GM12874 (cell line): ENCODE measurements around the gene MINDY1.

Experiments used
- CTCF ChIP-seq: IDR thresholded peaks from 2 replicates; pipeline ENCODE4 v1.5.1; 2011; ENCODE audit warnings: low read depth, mild to moderate bottlenecking, control low read depth, low read length, moderate library complexity; ENCODE audit not compliant: insufficient read depth

MINDY1 gene

DNA sequence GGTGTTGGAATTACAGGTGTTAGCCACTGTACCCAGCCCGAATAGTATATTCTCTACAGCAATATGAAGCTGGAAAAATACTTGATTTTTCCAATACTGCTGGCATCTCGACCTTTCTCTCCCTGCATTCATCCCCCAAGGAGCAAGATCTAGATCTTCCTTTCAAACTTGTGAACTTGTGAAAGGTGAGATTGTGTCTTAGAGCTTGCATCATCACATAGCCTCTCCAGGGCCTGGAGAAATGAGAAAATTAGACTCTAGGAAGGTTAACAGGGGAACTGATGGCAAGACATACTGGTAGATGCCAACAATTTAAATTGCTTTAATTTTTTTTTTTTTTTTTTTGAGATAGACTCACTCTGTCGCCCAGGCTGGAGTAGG, 3.6 kb upstream of the MINDY1 start:
- no peak for TF ChIP-seq CTCF

DNA sequence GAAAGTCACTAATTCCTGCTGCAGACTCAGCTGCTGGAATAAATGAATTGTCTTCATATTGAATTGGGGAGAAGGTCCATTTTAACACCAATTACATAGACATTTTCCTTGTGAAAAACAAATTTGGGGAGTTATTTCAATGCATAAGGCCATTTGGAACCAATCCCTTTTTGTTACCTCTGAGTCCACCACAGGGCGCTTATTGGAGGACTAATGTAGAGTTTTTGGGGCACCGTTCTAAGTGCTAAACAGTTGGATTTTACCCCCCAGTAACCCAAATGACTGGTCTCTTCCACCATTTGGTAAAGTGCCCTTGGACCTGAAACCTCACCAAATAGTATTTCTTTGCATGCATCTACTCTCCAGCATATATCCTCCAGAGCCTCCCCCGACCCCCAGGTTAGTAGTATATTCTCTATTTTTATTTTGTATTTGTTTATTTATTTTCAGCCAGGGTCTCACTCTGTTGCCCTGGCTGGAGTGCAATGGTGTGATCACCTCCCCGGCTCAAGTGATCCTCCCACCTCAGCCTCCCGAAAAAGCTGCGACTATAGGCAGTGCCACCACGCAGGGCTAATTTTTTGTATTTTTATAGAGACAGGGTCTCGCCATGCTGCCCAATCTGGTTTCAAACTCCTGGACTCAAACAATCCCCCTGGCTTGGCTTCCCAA, 3.1 kb upstream of the MINDY1 start:
- TF ChIP-seq CTCF: no peak

DNA sequence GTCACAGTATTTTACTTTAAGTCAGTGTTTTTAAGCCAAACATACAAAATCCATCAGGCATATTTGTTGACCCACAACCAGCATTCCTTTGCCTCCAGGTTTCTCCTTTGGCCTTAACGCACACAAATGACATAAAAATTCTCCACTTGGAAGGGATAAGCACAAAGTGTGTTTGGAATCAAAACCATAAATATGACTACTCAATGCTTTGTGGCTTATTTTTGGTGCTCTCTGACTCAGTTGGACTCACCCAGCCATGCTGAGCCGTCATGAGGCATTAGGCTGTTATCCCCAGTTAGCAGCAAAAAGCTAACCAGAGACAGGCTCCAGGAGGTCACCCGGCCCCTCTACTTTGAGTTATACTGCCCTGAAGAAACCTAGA, 2.5 kb upstream of the MINDY1 start:
- TF ChIP-seq CTCF: no peak

GRCh38 chr1:151008244-151009205, 1.8 kb upstream of the MINDY1 start, which contains the start of gene PRUNE1:
Gene PRUNE1, plus strand, starts transcription at chr1:151008449. Its CDS starts 184 bp downstream, at chr1:151008633.
- TF ChIP-seq CTCF: no peak

DNA sequence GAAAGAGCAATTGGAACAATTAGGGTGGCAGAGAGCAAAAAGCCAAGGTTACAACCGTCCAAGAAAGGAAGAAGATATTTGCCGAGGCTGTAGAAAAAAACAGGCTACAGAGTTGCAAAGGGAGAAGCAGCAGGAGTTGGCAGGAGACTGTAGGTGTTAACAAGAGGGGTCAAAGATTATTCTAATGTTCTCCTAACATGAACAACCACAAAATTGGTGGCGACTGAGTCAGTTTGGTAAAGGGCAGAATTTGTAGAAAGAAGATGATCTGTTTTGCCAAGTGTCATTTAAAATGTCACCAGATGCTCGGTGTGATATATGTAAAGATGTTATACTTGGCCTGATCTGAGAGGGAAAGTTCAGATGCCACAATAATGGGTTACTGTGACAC, 1.1 kb upstream of the MINDY1 start:
- TF ChIP-seq CTCF: no peak

GRCh38 chr1:151005729-151006319, 878 bp downstream of the MINDY1 start:
- no peak for TF ChIP-seq CTCF

DNA sequence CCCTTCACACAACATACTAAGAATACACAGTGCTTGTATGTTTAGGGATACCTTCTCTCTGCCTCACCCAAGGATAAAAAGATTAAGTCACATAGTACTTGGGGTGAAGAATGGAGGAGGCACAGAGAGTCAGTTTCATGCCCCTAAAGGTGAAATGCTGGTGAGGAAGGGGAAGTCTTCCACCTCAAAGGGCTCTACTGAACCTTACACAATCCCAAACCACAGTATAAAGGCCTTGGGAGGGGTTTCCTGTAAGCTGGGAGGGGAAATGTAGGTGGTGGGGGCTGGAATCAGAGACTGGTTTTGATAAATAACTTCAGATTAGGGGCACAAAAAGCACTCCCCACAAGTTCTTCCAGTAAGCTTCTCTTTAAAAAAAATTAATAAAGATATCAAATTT, 3.5 kb downstream of the MINDY1 start:
- no peak for TF ChIP-seq CTCF
